ENCODE measurements around the gene KLHL29.

DNA sequence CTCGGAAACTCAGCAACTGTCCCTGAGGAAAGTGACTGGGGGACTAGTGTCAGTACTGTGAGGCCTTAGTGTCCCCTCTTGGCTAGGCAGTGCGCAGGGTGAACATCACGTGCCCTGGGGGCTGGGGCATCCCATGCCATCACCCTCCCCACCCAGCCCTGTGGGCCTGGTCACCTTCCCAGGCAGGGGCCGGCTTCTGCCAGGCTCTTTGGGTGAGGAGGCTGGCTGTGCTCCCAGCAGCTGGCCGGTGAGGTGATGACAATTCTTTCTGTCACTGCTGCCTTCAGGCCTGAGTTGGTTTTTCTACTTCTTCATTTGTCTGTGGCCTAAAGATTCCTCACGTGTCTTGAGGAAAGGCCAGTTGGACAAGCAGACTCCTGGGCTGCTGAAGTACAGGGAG is 180.8 kb downstream of the KLHL29 start:
- TF ChIP-seq TAF1 (IDR thresholded peaks at IDR 0.05; ENCODE audit: borderline replicate concordance, low read depth, low read length) (no peak), EZH2phosphoT487 (IDR thresholded peaks at IDR 0.05; ENCODE audit: borderline replicate concordance, low read depth) (no peak), YY1 (IDR thresholded peaks at IDR 0.05; ENCODE audit: low read depth) (no peak), JUND (IDR thresholded peaks at IDR 0.05) (no peak)
- TF ChIP-seq, protein P1, sequence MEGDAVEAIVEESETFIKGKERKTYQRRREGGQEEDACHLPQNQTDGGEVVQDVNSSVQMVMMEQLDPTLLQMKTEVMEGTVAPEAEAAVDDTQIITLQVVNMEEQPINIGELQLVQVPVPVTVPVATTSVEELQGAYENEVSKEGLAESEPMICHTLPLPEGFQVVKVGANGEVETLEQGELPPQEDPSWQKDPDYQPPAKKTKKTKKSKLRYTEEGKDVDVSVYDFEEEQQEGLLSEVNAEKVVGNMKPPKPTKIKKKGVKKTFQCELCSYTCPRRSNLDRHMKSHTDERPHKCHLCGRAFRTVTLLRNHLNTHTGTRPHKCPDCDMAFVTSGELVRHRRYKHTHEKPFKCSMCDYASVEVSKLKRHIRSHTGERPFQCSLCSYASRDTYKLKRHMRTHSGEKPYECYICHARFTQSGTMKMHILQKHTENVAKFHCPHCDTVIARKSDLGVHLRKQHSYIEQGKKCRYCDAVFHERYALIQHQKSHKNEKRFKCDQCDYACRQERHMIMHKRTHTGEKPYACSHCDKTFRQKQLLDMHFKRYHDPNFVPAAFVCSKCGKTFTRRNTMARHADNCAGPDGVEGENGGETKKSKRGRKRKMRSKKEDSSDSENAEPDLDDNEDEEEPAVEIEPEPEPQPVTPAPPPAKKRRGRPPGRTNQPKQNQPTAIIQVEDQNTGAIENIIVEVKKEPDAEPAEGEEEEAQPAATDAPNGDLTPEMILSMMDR (IDR thresholded peaks at IDR 0.05) = no peak

All from SK-N-SH (cell line).